D721Med (cell line): ENCODE measurements around the gene MLST8.
A peak's percentile ranks its signal among the peaks of the same experiment; 100 is the strongest.
"Not testable (repeated sequence)": the region's sequence is repeated elsewhere in the genome, so short reads cannot be mapped to it uniquely, and the experiment has no call there.

Source experiments
- DNase-seq: peaks from one replicate; pipeline ENCODE4 v3.0.0; 2011; ENCODE audit warnings: low spot score; ENCODE audit not compliant: insufficient read length
- FAIRE-seq: peaks from 2 replicates; lab custom pipeline; 2011; peaks lifted over from hg19 to GRCh38; lab: Jason Lieb, UNC
- TF ChIP-seq, protein P1 (sequence below): IDR thresholded peaks from 2 replicates; pipeline ENCODE4 v1.5.1; 2012; ENCODE audit warnings: mild to moderate bottlenecking, control low read depth; ENCODE audit not compliant: insufficient read depth; ENCODE audit errors: missing control alignments

The MLST8 gene

DNA sequence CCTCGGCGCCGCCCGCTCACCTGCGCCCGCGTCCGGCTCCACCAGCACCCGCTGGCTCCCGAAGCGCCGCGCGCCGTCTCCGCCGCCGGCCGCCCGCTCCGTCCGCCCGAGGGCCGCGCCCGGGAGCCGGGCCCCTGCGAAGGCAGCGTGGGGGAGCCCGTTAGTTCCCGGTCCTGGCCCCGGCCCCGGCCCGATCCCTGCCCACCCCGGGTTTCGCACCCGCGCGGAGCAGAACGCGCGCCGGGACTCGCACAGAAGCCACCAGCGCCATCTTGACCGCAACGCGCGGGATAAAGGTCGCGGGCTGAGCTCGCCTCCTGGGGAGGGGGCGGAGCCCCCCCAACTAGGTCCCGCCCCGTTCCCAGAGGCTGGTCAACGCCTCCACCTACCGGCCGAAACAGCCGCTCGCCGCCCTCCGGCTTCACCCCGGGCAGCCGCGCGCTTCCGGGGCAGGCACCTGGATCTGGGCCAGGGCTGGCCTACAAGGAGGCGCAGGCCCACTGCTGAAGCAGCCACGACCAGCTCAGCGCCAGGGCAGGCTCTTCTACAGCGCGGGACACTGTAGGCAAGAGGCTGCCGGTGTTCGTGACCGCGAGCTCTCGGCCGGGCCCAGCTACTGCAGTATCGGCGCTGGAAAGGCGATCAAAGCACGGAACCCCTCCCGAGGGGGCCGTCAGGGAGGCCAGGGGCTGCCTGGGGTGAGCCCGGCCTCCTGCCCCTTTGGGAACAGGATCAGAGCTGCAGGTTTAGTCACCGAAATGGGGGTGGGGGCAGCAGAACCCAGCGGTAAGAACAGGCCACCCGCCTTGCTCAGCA, 46.2 kb downstream of the MLST8 start, which contains the start of gene ECI1:
Gene ECI1 (minus strand): TSS at position 292 of the 816 bp plus-strand sequence. CDS start 21 bp downstream, at position 271.
- FAIRE-seq: no peak
- DNase-seq: peak; percentile 99
- TF ChIP-seq, protein P1, sequence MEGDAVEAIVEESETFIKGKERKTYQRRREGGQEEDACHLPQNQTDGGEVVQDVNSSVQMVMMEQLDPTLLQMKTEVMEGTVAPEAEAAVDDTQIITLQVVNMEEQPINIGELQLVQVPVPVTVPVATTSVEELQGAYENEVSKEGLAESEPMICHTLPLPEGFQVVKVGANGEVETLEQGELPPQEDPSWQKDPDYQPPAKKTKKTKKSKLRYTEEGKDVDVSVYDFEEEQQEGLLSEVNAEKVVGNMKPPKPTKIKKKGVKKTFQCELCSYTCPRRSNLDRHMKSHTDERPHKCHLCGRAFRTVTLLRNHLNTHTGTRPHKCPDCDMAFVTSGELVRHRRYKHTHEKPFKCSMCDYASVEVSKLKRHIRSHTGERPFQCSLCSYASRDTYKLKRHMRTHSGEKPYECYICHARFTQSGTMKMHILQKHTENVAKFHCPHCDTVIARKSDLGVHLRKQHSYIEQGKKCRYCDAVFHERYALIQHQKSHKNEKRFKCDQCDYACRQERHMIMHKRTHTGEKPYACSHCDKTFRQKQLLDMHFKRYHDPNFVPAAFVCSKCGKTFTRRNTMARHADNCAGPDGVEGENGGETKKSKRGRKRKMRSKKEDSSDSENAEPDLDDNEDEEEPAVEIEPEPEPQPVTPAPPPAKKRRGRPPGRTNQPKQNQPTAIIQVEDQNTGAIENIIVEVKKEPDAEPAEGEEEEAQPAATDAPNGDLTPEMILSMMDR: peak; percentile 37

DNA sequence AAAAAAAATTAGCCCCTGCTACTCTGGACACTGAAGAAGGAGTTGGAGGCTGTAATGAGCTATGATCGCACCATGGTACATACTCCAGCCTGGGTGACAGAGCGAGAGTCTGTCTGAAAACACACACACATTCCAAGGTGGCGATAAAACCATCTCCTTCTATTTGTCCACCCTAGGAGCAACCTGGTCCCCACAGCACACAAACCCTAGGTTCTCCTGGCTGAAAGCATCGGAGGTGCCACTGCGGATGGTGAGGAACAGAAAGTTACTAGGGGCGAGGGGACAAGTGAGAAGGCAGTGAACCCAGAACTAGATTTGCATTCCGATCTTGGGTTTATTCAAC, 47.5 kb downstream of the MLST8 start:
- FAIRE-seq: no peak
- TF ChIP-seq, protein P1: no peak

DNA sequence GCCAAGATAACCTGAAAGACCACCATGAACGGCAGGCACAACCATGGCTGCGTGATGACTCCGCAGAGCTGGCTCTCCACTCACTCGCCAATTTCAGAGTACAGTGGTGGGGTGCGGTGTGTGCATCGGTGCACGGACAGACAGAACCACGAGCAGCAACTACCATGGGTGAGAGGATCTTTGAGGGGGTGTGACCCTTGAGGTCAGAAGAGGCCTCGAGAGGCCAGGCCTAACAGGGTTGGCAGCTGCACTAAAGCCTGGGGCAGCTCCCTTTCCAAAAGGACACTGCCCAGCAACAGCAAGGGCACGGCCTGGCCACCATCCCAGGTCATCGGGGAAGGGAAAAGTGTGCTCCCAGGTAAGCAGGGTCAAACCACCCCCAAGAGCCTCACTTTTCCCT, 48.0 kb downstream of the MLST8 start:
- FAIRE-seq (no peak), DNase-seq (no peak)
- TF ChIP-seq, protein P1: no peak

More for the DNA sequence above, 47.5 kb downstream of the MLST8 start:
- no peak for DNase-seq

DNA sequence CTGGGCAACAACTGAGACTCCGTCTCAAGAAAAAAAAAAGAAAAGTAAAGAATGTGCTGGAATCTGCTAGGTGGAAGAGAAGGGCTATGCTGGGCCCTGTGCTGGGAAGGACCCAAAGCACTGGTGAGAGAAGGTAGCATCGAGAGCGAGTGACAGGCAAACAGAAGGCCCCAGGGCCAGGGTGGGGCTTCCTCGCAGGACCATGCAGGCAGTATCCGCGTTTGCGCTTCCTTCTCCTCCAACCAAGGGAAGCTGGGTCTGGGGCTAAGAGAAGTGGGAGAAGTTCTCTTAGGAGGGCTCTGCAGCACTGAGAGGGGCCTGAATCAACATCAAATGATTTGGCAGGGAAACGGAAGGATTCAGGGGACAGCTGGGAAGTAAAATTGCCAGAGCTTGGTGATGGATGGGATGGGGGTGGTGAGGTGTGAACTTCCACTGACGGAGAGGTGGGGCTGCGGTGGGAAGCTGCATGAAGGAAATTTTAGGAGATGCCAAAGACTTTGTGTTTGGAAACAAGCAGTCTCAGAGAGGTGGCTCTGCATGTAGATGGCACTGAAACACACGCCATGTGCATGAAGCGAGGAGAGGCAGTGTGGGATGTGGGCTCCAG, 51.4 kb downstream of the MLST8 start:
- TF ChIP-seq, protein P1: no peak
- FAIRE-seq (no peak), DNase-seq (no peak)

DNA sequence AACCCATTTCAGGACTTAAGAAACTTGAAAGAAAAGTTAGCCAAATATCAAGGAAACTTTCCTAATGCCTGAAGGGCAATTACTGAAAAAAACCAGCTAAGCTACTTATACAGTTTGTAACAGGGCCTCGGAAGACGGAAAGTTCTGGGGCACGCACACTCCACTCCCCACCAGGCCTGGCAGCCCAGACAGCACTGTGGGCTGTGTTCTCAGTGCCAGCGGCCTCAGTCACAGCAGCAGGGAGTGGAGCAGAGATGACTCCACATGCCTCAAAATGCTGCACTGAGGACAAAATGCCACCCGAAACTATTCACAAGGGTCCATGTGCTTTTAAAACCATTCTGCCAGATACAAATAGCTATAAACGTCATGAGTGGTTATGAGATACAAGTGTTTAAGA, 52.5 kb downstream of the MLST8 start:
- no peak for DNase-seq
- TF ChIP-seq, protein P1: no peak
- FAIRE-seq: no peak

DNA sequence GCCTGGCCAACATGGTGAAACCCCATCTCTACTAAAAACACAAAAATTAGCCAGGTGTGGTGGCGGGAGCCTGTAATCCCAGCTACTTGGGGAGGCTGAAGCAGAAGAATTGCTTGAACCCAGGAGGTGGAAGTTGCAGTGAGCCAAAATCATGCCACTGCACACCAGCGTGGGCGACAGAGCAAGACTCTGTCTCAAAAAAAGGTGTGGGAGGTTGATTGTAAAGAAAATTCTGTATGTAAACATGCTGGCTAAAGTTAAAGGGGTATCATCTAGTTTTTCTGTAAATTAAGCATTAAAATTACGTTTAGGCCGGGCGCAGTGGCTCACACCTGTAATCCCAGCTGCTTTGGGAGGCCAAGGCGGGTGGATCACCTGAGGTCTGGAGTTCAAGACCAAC, 53.3 kb downstream of the MLST8 start:
- not testable (repeated sequence) for FAIRE-seq

More for the DNA sequence above, 53.3 kb downstream of the MLST8 start:
- DNase-seq: not testable (repeated sequence)
